Esophagus (tissue), 2 donors: ENCODE data around the gene HSFX2. TPM values are rescaled to one million over a fixed set of nuclear protein-coding genes. Genes with fewer than 3 reads are reported as not detected.
"Not testable (repeated sequence)": the region's sequence is repeated elsewhere in the genome, so short reads cannot be mapped to it uniquely, and the experiment has no call there.

Experiments used
- H3K27ac ChIP-seq, 2 donors: one replicate each; pipeline ENCODE4 v1.5.1; 2013; ENCODE audit warnings: low read depth in 2 of 2, mild to moderate bottlenecking in 2 of 2, inconsistent platforms in 1 of 2, low read length in 1 of 2, moderate library complexity in 1 of 2
- H3K27me3 ChIP-seq, 2 donors: one replicate each; pipeline ENCODE4 v1.6.1; 2013; ENCODE audit warnings: low read length in 2 of 2, control low read depth in 1 of 2, mild to moderate bottlenecking in 1 of 2; ENCODE audit not compliant: insufficient read depth in 2 of 2, control insufficient read depth in 1 of 2
- H3K36me3 ChIP-seq, 2 donors: one replicate each; pipeline ENCODE4 v1.6.1; 2013; ENCODE audit warnings: low read length in 1 of 2; ENCODE audit not compliant: control insufficient read depth in 2 of 2, insufficient read depth in 2 of 2
- H3K4me1 ChIP-seq, 2 donors: one replicate each; pipeline ENCODE4 v1.6.1; 2013; ENCODE audit warnings: low read length in 1 of 2; ENCODE audit not compliant: control insufficient read depth in 2 of 2, insufficient read depth in 2 of 2
- H3K4me3 ChIP-seq, 2 donors: one replicate each; pipeline ENCODE4 v1.5.1; 2013; ENCODE audit warnings: low read length in 2 of 2, mild to moderate bottlenecking in 2 of 2, low read depth in 1 of 2, moderate library complexity in 1 of 2
- H3K9me3 ChIP-seq, 2 donors: one replicate each; pipeline ENCODE4 v1.6.1; 2013; ENCODE audit warnings: mild to moderate bottlenecking in 2 of 2, low read depth in 1 of 2, low read length in 1 of 2, moderate library complexity in 1 of 2; ENCODE audit not compliant: control insufficient read depth in 2 of 2, insufficient read depth in 1 of 2
- WGBS, 2 donors: extraction: QIAGEN DNeasy Blood & Tissue Kit; methylation state at CpG; one replicate each; pipeline ENCODE4 v1.1.7; 2013; 5-methylcytosine and 5-hydroxymethylcytosine counted together
- polyA plus RNA-seq, 2 donors: library from polyadenylated mRNA; stranded (reverse); fragments of 200-250 nt; gene quantifications; one replicate each; pipeline ENCODE4 v1.2.3, GENCODE V29; 2013
- donor health status: healthy with polysubstance abuse.
- donor health status: Bipolar disorder and iron deficiency.

The HSFX2 gene
- polyA plus RNA-seq, 2 donors = 0.21 to 0.26 TPM

- 77 to 79% methylated on average over 5 of the region's 5 CpGs for WGBS, 2 donors
- H3K4me1 ChIP-seq = no peaks in the 10 kb centered on the region
- H3K27ac ChIP-seq = no peak overlapping the region
- H3K36me3 ChIP-seq = no peaks in the 10 kb centered on the region
- no peak overlapping the region for H3K4me3 ChIP-seq
- H3K27me3 ChIP-seq = no peaks in the 10 kb centered on the region
- H3K9me3 ChIP-seq = no peaks in the 10 kb centered on the region
Measured at GRCh38 chrX:149568701-149569296, 26.3 kb downstream of the HSFX2 start.

GRCh38 chrX:149567621-149568417, 27.3 kb downstream of the HSFX2 start:
- Histone ChIP-seq H3K4me1 (no peaks in the 10 kb centered on the region), H3K4me3 (no peak overlapping the region), H3K36me3 (no peaks in the 10 kb centered on the region), H3K27me3 (no peaks in the 10 kb centered on the region), H3K9me3 (no peaks in the 10 kb centered on the region), H3K27ac (no peak overlapping the region)
- 74 to 84% methylated on average over 6 to 7 of the region's 7 CpGs for WGBS, 2 donors

- H3K27me3 ChIP-seq = no peaks in the 10 kb centered on the region
- 85 to 95% methylated on average over 4 of the region's 4 CpGs for WGBS, 2 donors
- no peaks in the 10 kb centered on the region for H3K4me1 ChIP-seq
- H3K9me3 ChIP-seq = no peaks in the 10 kb centered on the region
- H3K4me3 ChIP-seq = no peak overlapping the region
- H3K27ac ChIP-seq = no peak overlapping the region
- H3K36me3 ChIP-seq = no peaks in the 10 kb centered on the region
Measured at GRCh38 chrX:149563359-149563758, 31.8 kb downstream of the HSFX2 start.

- no CpG with 5 or more reads among the region's 4 CpGs for WGBS, 2 donors
- H3K27me3 ChIP-seq, H3K36me3 ChIP-seq, H3K4me3 ChIP-seq, H3K9me3 ChIP-seq, H3K4me1 ChIP-seq, H3K27ac ChIP-seq: not testable (repeated sequence)
Measured at GRCh38 chrX:149555251-149555650, 39.9 kb downstream of the HSFX2 start.

GRCh38 chrX:149551939-149552248, 43.2 kb downstream of the HSFX2 start:
- WGBS, 2 donors = 81% methylated on average over 2 of the region's 6 CpGs; no CpG with 5 or more reads in 1 of the 2 donors
- not testable (repeated sequence) for H3K27ac ChIP-seq, H3K4me3 ChIP-seq, H3K4me1 ChIP-seq, H3K9me3 ChIP-seq, H3K27me3 ChIP-seq, H3K36me3 ChIP-seq

- H3K27me3 ChIP-seq, H3K36me3 ChIP-seq, H3K27ac ChIP-seq, H3K4me3 ChIP-seq, H3K4me1 ChIP-seq, H3K9me3 ChIP-seq: not testable (repeated sequence)
- WGBS, 2 donors = no CpG with 5 or more reads among the region's 4 CpGs
Measured at GRCh38 chrX:149551245-149551938, 43.7 kb downstream of the HSFX2 start.

GRCh38 chrX:149550454-149550853, 44.7 kb downstream of the HSFX2 start:
- not testable (repeated sequence) for H3K4me3 ChIP-seq, H3K36me3 ChIP-seq, H3K4me1 ChIP-seq, H3K9me3 ChIP-seq, H3K27me3 ChIP-seq, H3K27ac ChIP-seq
- WGBS, 2 donors = 88% methylated on average over 1 of the region's 1 CpG; no CpG with 5 or more reads in 1 of the 2 donors

GRCh38 chrX:149549701-149550100, 45.4 kb downstream of the HSFX2 start, which contains the start of gene HSFX3:
HSFX3 (minus strand) TSS chrX:149549924; CDS start chrX:149549852, 72 bp downstream.
- WGBS, 2 donors = 75 to 83% methylated on average over 1 of the region's 6 CpGs
- not testable (repeated sequence) for H3K9me3 ChIP-seq, H3K27ac ChIP-seq, H3K4me1 ChIP-seq, H3K27me3 ChIP-seq, H3K4me3 ChIP-seq, H3K36me3 ChIP-seq

GRCh38 chrX:149547782-149548181, 47.3 kb downstream of the HSFX2 start:
- H3K4me1 ChIP-seq, H3K27ac ChIP-seq, H3K36me3 ChIP-seq, H3K9me3 ChIP-seq, H3K4me3 ChIP-seq, H3K27me3 ChIP-seq: not testable (repeated sequence)
- WGBS, 2 donors = 71% methylated on average over 1 of the region's 3 CpGs; no CpG with 5 or more reads in 1 of the 2 donors
